Keratinocyte (primary cell): ENCODE measurements around the gene SIAH2.

ENCODE experiments used
- CTCF ChIP-seq, 3 experiments: IDR thresholded peaks in 1 of 3; conservative IDR thresholded peaks in 1 of 3; optimal IDR thresholded peaks in 1 of 3; 2 replicates in 2 of 3; 3 replicates in 1 of 3; pipeline versions ENCODE3 to v1.5.1; 2011; ENCODE audit warnings: low read length in 3 of 3, mild to moderate bottlenecking in 3 of 3, moderate library complexity in 2 of 3, control low read depth in 1 of 3, inconsistent platforms in 1 of 3; ENCODE audit not compliant: insufficient read depth in 2 of 3; ENCODE audit errors: extremely low read depth in 1 of 3
- EZH2 ChIP-seq: IDR thresholded peaks from one replicate; pipeline ENCODE4 v1.6.1; 2012; ENCODE audit warnings: inconsistent platforms, mild to moderate bottlenecking, low read length, moderate library complexity

- TF ChIP-seq CTCF (optimal IDR thresholded peaks at IDR 0.05 in 1 of 3, IDR thresholded peaks at IDR 0.05 in 1 of 3, conservative IDR thresholded peaks at IDR 0.05 in 1 of 3; ENCODE audit: extremely low read depth in 1 of 3, insufficient read depth in 2 of 3, low read length in 3 of 3), result no peak
- no peak for TF ChIP-seq EZH2
These were observed 20.8 kb downstream of the SIAH2 start for GRCh38 chr3:150742141-150742523.
